ENCODE results near the gene MCM3.

MCM3 gene

DNA sequence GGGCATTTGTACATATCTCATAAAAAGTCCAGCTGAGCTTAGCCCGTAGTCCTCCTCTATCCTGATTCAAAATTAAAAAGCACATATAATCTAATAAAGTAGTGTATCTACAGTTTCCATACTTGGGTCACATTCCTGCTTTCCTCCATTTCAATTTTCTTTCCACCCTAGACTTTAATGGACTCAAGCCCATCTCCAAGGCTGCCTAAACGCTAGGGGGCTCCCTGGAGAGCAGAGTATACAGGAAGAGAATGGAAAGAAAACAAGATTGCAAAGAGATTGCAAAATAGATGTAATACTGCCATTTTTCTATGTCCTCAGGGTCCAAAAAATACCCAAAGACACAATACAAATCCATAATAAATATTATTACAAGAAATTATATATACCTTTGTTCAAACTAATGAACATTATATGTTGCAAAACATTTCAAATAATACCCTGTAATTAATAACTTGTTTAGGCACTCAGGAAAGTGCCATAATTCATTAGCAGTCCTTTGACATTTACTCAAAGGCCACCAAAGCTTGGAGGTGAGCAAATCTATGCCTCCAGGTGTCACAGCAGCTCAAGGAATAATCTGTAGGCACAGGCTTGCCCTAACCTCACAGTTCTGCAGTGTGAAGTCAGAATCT, 2.4 kb upstream of the MCM3 start:
- DNase-seq (ENCODE audit: insufficient read length, low spot score) (peak; percentile 54), FAIRE-seq (peak; percentile 83)
- no peak for TF ChIP-seq POLR2A (IDR thresholded peaks at IDR 0.05; ENCODE audit: low read depth, low read length)

DNA sequence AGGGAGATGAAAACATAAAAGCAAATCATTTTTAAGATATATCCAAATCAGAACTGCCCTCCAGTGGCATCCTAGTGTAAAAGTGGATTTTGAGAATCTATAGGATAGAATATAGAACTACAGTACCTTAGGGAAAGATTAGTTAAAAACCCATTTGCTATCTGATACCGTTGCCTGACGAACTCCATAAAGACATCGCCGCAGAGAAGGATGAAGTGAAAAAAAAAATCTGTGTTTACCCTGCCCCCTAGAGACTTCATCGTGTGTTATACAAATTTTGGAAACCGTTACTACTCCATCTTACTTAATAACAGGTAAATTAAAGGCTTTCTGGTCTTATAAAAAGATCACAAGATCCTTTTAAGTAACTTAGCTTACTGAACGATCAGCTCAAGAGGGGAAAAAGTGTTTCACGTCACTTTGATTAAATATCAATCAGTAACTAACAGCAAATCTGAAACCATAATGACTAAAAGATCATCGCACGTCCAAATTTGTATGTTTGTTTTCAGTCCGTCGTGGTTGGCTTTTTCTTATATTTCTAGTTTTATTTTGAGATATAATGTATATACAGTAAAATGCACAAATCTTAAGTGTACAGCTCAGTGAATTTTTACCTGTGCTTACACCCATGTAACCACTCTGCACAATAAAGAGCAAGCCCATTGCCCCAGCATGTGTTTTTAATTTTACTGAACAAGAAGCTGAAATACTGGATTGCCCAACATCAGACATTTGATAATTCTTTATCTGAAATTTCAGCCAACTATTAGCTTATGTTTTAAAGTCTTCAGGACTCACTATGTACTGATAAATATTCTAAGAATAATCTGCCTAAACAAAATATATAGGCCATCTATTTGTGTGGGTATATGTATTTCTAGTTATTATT, 881 bp upstream of the MCM3 start:
- no peak for TF ChIP-seq POLR2A (IDR thresholded peaks at IDR 0.05; ENCODE audit: low read depth, low read length)
- DNase-seq (ENCODE audit: insufficient read length, low spot score): no peak
- peak; percentile 38 for FAIRE-seq

DNA sequence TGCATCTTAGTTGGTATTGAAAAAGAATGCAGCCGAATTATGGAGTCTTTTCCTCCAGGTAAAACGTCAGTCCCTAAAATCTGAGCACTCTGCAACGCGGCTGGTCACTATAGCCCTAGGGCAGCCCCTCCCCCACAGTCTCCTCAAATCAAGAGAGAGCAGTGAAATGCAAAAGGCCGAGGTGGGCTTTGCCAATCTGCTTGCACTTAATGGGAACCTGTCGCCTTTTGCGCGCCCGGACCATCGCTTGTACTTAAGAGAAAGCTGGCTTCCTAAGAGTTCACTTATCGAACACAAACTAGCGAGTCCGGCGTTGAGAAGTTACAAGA, 447 bp downstream of the MCM3 start:
- no peak for TF ChIP-seq POLR2A (IDR thresholded peaks at IDR 0.05; ENCODE audit: low read depth, low read length)
- FAIRE-seq: no peak
- peak; percentile 27 for DNase-seq (ENCODE audit: insufficient read length, low spot score)

DNA sequence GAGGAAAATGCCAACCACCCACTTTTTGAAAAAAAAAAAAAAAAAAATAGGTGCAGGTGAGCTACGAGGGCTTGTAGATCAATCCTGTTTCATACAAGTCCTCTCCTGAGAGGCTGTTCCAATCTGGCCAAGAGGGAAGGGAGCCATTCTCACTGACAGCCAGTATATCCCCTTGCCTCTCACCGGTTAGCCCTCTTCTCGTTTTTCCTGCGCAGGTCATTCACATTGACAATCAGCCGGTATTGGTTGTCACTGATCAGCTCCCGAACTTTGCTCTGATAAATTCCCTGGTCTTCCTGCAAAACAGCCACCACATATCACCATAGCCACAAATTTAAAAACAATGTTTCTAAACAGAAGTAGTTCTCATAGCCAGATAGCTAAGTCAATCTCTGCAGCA, 1.4 kb downstream of the MCM3 start:
- no peak for FAIRE-seq

DNA sequence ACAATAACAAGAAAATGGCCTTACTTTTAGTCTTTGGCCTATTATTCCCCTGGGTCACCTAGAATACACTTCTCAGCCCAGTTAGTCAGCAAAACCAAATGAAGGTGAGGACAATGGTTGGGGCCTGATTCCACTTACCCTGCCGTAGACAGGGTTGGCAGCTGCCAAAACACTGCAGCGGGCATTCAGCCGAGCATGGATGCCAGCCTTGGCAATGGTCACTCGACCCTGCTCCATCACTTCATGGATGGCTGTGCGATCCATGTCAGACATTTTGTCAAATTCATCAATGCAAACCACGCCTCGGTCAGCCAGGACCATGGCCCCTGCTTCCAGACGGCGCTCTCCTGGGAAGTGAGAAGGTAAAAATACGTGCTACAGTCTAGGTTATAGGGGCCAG, 8.4 kb downstream of the MCM3 start:
- no peak for DNase-seq (ENCODE audit: insufficient read length, low spot score)
- no peak for TF ChIP-seq POLR2A (IDR thresholded peaks at IDR 0.05; ENCODE audit: low read depth, low read length)
- FAIRE-seq: no peak

More for the DNA sequence above, 1.4 kb downstream of the MCM3 start:
- no peak for DNase-seq (ENCODE audit: insufficient read length, low spot score)
- TF ChIP-seq POLR2A (IDR thresholded peaks at IDR 0.05; ENCODE audit: low read depth, low read length): no peak

DNA sequence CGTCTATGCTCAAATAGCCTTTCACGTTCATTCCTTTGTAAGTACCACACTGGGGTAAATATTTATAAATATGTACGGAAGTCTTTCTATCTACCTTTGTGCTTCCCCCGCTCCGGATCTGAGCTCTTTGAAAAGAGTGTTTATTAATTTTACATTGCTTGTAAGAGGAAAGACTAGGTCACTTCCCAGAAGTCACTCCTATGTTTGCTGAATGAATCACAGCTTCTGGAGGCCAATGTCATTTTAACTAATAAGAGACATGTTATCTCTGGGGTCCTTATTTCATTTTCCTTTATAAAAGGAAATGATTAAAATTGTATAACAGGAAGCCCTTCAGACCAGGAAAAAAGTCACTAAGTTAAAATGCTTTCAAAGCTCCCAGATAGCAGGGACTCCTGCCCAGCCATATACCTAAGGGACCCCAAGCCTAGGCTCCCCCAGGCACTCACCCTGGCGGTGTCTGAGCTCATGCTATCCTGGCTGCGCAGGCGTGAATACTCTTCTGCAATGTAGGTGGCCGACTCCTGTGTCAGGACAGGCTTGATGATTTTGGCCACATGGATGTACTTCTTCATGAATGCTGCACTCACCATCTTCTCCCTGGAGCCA, 12.6 kb downstream of the MCM3 start:
- no peak for TF ChIP-seq POLR2A (IDR thresholded peaks at IDR 0.05; ENCODE audit: low read depth, low read length)
- FAIRE-seq: no peak
- no peak for DNase-seq (ENCODE audit: insufficient read length, low spot score)

DNA sequence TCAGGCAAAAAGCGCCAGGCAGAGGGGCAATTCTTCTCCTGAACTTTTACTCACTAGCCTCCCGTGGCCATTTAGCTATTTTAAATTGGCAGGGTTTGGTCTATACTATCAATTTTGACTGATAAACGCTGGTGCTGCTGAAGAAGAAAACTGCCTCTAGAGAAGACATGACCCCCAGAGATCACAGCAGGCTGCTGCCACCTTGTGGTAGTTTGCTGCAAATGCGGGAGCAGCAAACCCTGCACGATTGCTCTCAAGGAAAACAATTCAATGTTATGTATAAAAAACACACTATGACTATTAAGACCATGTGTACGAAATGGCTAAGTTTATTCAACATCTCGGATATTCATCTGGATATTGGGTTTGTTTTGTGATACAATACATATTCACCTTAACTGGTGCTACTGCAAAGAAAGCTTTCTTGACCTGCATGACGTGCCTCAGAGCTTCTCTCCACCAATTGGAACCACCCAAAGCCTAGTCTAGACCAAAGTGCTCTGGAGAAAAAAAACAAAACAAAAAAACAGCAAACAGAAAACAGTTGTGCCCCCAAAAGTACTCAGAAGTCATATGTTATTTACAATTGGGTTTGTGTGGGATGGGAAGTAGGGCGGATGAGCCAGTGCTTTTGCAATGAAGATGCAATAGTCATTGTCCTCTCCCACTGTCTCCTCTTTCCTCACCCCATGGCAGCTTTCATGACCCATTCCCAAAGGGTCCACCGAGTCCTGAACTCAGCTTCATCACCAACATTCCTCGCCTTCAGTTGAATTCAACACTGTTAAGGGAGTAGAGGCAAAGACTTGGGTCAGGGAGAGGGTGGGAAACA, 20.6 kb downstream of the MCM3 start:
- FAIRE-seq (peak; percentile 20), DNase-seq (ENCODE audit: insufficient read length, low spot score) (peak; percentile 45)
- no peak for TF ChIP-seq POLR2A (IDR thresholded peaks at IDR 0.05; ENCODE audit: low read depth, low read length)

DNA sequence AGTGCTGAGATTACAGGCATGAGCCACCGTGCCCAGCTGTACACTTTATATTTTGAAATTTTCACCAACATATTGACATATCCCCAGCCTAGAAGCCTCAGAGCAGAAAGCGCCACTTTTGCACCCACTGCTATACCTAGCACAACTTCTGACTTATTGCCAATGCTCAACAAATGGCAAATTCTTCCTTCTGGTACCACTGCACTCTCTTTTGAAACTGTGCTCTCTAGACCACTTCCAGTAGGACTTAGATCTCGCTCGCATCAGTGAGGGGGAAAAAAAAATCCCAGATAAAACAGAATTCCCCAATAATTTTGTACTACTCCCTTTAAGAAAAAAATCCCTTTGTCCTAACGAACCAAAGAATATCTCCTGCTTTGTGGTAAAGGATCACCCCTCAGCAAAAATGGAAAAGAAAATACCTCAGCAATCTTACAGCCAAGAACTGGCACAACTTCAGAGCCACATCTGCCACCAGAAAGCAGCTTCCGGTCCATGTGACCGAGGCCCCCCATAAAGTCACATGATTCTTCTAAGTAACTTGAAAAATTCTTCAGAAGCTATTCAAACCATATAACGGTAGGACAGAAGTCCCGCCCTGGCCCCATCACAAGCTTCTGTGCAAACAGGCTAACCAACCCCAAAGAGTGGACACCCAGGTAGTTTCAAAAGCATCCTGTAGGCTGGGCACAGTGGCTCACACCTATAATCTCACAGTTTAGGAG, 21.8 kb downstream of the MCM3 start:
- no peak for FAIRE-seq
- no peak for DNase-seq (ENCODE audit: insufficient read length, low spot score)
- no peak for TF ChIP-seq POLR2A (IDR thresholded peaks at IDR 0.05; ENCODE audit: low read depth, low read length)

DNA sequence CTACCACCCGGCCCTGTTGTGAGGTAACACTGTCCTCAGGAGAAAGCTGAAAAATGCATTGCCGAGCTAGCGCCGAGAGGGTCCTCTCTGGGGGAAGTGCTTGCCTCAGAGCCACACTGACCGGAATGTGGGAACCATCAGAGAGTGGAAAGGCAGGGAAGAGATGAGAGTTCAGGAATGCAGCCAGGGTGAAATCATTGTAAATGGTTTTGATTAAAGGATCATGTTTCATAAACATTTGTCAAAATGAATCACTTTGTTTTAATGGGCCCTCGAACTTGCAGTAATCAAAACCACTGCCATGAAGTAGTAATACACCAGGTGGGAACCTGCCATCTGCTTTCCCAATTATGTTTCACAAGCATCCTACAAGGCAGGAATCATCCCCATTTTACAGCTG, 23.3 kb downstream of the MCM3 start:
- no peak for FAIRE-seq
- no peak for DNase-seq (ENCODE audit: insufficient read length, low spot score)

DNA sequence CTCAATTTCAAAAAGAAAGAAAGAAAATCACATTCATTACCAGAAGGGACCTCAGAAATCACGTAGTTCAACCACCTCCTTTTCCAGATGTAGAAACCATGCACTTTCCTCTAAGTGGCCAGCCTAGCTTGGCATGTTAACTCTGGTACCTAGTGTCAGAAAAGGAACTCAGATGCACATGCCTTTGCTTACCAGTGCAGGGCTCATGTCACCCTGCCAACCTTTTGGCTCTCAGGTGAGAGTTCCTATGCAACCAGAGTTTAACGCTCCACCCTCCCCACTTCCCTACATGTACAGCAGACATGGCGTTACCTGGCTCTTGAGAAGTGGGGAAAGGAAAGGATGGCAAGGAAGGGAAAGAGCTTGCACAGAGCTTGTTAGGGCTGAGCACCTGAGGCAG, 23.9 kb downstream of the MCM3 start:
- FAIRE-seq: no peak
- no peak for DNase-seq (ENCODE audit: insufficient read length, low spot score)
- TF ChIP-seq POLR2A (IDR thresholded peaks at IDR 0.05; ENCODE audit: low read depth, low read length): no peak

More for the DNA sequence above, 23.3 kb downstream of the MCM3 start:
- TF ChIP-seq POLR2A (IDR thresholded peaks at IDR 0.05; ENCODE audit: low read depth, low read length): no peak

DNA sequence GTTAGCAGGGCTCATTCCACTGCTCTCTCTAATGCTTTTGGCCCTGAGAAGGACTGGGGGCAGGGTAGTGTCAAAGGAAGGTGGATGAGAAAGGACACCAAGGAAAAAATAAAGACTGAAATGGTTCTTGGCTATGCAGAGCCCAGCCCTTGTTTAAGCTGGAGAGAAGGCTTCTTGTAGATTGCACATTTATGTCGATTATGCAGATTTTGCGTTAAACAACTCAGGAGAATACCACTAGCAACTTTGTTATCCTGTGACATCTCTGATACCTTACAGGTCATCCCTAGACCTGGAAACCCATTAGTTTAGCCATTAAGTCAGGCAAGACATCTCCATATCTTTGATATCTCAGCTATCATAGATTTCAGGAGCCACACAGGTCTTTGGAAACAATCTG, 29.1 kb downstream of the MCM3 start:
- DNase-seq (ENCODE audit: insufficient read length, low spot score) (no peak), FAIRE-seq (no peak)
- no peak for TF ChIP-seq POLR2A (IDR thresholded peaks at IDR 0.05; ENCODE audit: low read depth, low read length)

DNA sequence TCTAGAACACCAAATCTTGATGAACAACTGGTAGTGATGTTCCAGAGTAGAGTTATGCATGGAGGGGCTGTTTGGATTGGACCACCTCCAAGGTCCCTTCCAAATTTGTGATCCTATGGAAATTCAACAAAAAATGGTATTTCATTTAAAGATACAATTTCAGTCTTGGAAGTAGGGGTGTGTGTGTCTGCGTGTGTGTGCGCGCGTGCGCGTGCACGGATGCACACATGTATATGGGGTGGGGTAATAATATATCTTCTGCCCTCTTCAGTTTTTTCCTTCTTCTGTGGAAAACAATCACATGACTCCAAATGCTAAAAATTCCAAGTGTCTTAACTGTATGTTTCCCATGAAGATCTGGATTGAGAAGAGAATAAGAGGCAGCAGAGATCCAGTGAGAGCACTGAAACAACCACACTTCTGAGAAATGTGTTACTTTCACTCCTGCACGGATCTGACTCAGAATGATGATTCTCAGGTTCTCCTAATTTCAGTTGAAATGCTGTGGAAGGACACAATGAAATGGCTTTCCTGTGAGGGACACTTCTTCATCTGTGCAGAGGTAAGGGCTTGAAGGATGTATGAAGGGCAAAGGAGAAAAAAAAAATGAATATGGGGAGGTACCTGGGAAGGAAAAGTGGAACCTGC, 29.7 kb downstream of the MCM3 start:
- FAIRE-seq: no peak
- no peak for TF ChIP-seq POLR2A (IDR thresholded peaks at IDR 0.05; ENCODE audit: low read depth, low read length)

DNA sequence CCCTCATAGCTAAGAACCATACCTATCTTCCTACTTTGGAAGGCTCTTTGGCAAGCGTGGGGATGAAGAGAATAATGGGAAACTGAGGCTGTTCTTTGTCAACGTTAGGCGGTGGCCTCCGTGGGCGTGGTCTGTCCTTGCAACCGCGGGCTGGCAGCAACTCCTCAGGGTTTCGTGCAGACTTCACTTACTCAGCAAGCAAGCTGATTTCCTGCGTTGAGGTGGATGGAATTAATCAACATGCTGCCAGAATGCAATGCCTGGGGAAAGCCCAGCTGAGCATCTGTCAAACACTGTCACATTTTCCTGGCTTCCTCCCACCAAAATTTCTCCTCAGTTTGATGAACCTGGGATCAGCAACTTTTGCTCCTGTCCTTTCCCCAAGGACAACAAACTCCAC, 31.0 kb downstream of the MCM3 start:
- FAIRE-seq (no peak), DNase-seq (ENCODE audit: insufficient read length, low spot score) (no peak)
- no peak for TF ChIP-seq POLR2A (IDR thresholded peaks at IDR 0.05; ENCODE audit: low read depth, low read length)

More for the DNA sequence above, 29.7 kb downstream of the MCM3 start:
- DNase-seq (ENCODE audit: insufficient read length, low spot score): no peak

Measured in H54 (cell line).